IMR-90 (cell line): Measurements from ENCODE around the gene SAMD8. TPM values are rescaled to one million over a fixed set of nuclear protein-coding genes. Genes with fewer than 3 reads are reported as not detected.
A peak's percentile ranks its signal among the peaks of the same experiment; 100 is the strongest.

Experiments
- ATAC-seq: fragments of 200-7000 bp; cut with Tn5 transposase; 2 replicates; pipeline ENCODE4 v1.9.1; 2020; ENCODE audit warnings: low read depth, mild to moderate bottlenecking, moderate library complexity
- BruUV-seq: library from RNA; stranded (reverse); fragments of 400-500 nt; replicated peaks from 2 replicates; lab custom pipeline; 2021; lab: Mats Ljungman, UMichigan
- CTCF ChIA-PET: fragments of 300-600 bp; formaldehyde crosslinking; extraction: SDS; loops from one replicate; lab custom pipeline; 2021; ENCODE audit warnings: antibody characterized with exemption; lab: Yijun Ruan, JAX
- POLR2A ChIA-PET: fragments of 300-600 bp; sonication (Branson Sonifier 250); formaldehyde crosslinking; loops from one replicate; lab custom pipeline; 2022; ENCODE audit warnings: antibody characterized with exemption; ENCODE audit not compliant: unreplicated experiment; lab: Charles Lee
- DNase-seq: peaks from one replicate; pipeline ENCODE4 v3.0.0; 2013
- H2AFZ ChIP-seq: replicated peaks from 2 replicates; pipeline ENCODE3; 2013; ENCODE audit warnings: low read length, mild to moderate bottlenecking; ENCODE audit not compliant: poor library complexity
- H2AK5ac ChIP-seq: 2 replicates; pipeline ENCODE4 v1.6.1; 2013; ENCODE audit warnings: low read depth, low read length, inconsistent platforms
- H2AK9ac ChIP-seq: replicated peaks from 2 replicates; pipeline ENCODE3; 2013; ENCODE audit warnings: mild to moderate bottlenecking, low read depth, low read length, moderate library complexity; ENCODE audit not compliant: poor library complexity
- H2BK120ac ChIP-seq: 2 replicates; pipeline ENCODE4 v1.6.1; 2013; ENCODE audit warnings: low read depth, low read length, inconsistent platforms
- H2BK15ac ChIP-seq: 3 replicates; pipeline ENCODE4 v1.6.1; 2013; ENCODE audit warnings: low read depth, low read length, inconsistent platforms
- H2BK20ac ChIP-seq: 2 replicates; pipeline ENCODE4 v1.6.1; 2013; ENCODE audit warnings: low read depth, mild to moderate bottlenecking, inconsistent platforms, low read length, moderate library complexity
- H2BK5ac ChIP-seq: 2 replicates; pipeline ENCODE4 v1.6.1; 2013; ENCODE audit warnings: mild to moderate bottlenecking, low read depth, low read length, inconsistent platforms; ENCODE audit not compliant: poor library complexity, severe bottlenecking
- H3K14ac ChIP-seq: replicated peaks from 2 replicates; pipeline ENCODE4 v1.6.1; 2013; ENCODE audit warnings: low read depth, low read length, inconsistent platforms
- H3K18ac ChIP-seq: 2 replicates; pipeline ENCODE4 v1.6.1; 2013; ENCODE audit warnings: low read depth, low read length, control low read depth
- H3K23ac ChIP-seq: 2 replicates; pipeline ENCODE4 v1.6.1; 2013; ENCODE audit warnings: low read depth, low read length, inconsistent platforms
- H3K27ac ChIP-seq: 2 replicates; pipeline ENCODE4 v1.5.1; 2013; ENCODE audit warnings: mild to moderate bottlenecking, control low read depth, low read length; ENCODE audit not compliant: insufficient read depth
- H3K27me3 ChIP-seq: 2 replicates; pipeline ENCODE4 v1.6.1; 2013; ENCODE audit warnings: low read length; ENCODE audit not compliant: control insufficient read depth, insufficient read depth
- H3K36me3 ChIP-seq: 2 replicates; pipeline ENCODE4 v1.6.1; 2013; ENCODE audit warnings: low read length, mixed read lengths; ENCODE audit not compliant: control insufficient read depth, insufficient read depth
- H3K4ac ChIP-seq: 2 replicates; pipeline ENCODE4 v1.6.1; 2013; ENCODE audit warnings: low read depth, low read length, inconsistent platforms
- H3K4me1 ChIP-seq: 2 replicates; pipeline ENCODE4 v1.6.1; 2013; ENCODE audit warnings: low read length, mixed read lengths; ENCODE audit not compliant: control insufficient read depth, insufficient read depth
- H3K4me2 ChIP-seq: 2 replicates; pipeline ENCODE4 v1.6.1; 2013; ENCODE audit warnings: low read depth, mild to moderate bottlenecking, control low read depth, low read length, moderate library complexity
- H3K4me3 ChIP-seq: 2 replicates; pipeline ENCODE4 v1.5.1; 2013; ENCODE audit warnings: low read depth, mild to moderate bottlenecking, control low read depth, low read length, moderate library complexity; ENCODE audit not compliant: insufficient read depth
- H3K56ac ChIP-seq: 2 replicates; pipeline ENCODE4 v1.6.1; 2013; ENCODE audit warnings: low read length, inconsistent platforms; ENCODE audit not compliant: insufficient read depth; ENCODE audit errors: extremely low read depth
- H3K79me1 ChIP-seq, 2 experiments: 2 replicates each; pipeline ENCODE4 v1.6.1; 2013; ENCODE audit warnings: low read length in 2 of 2, inconsistent platforms in 1 of 2, low read depth in 1 of 2
- H3K9ac ChIP-seq: 2 replicates; pipeline ENCODE4 v1.6.1; 2013; ENCODE audit warnings: low read depth, low read length, control low read depth
- H3K9me1 ChIP-seq: 2 replicates; pipeline ENCODE4 v1.6.1; 2013; ENCODE audit warnings: low read length, inconsistent platforms; ENCODE audit not compliant: insufficient read depth
- H3K9me3 ChIP-seq: 2 replicates; pipeline ENCODE4 v1.6.1; 2013; ENCODE audit warnings: low read length; ENCODE audit not compliant: control insufficient read depth, insufficient read depth
- H4K20me1 ChIP-seq: 2 replicates; pipeline ENCODE4 v1.6.1; 2013; ENCODE audit warnings: low read length, inconsistent platforms; ENCODE audit not compliant: insufficient read depth
- H4K5ac ChIP-seq: 2 replicates; pipeline ENCODE4 v1.6.1; 2013; ENCODE audit warnings: mild to moderate bottlenecking, low read depth, low read length, control low read depth
- H4K8ac ChIP-seq, 2 experiments: 2 replicates each; pipeline ENCODE4 v1.6.1; 2013; ENCODE audit warnings: low read depth in 2 of 2, low read length in 2 of 2, control low read depth in 1 of 2, inconsistent platforms in 1 of 2
- H4K91ac ChIP-seq: 2 replicates; pipeline ENCODE4 v1.6.1; 2013; ENCODE audit warnings: low read depth, low read length, inconsistent platforms; ENCODE audit not compliant: insufficient read depth
- CHD1 ChIP-seq: IDR thresholded peaks from 2 replicates; pipeline ENCODE4 v1.6.1; 2012; ENCODE audit warnings: low read depth, low read length, improper control_type of control experiment
- FOS ChIP-seq: fragments of 150-350 bp; IDR thresholded peaks from 2 replicates; pipeline ENCODE4 v1.6.1; 2016; ENCODE audit warnings: low read depth, low read length
- MAZ ChIP-seq: IDR thresholded peaks from 2 replicates; pipeline ENCODE4 v1.6.1; 2012; ENCODE audit warnings: low read depth, mild to moderate bottlenecking, low read length, improper control_type of control experiment, moderate library complexity, borderline replicate concordance
- NFE2L2 ChIP-seq: fragments of 150-350 bp; IDR thresholded peaks from 2 replicates; pipeline ENCODE4 v1.6.1; 2016; ENCODE audit warnings: low read depth, mild to moderate bottlenecking, low read length
- RFX5 ChIP-seq: IDR thresholded peaks from 2 replicates; pipeline ENCODE4 v1.8.0; 2012; ENCODE audit warnings: low read depth, mild to moderate bottlenecking, low read length, moderate library complexity
- SMC3 ChIP-seq: fragments of 150-350 bp; IDR thresholded peaks from 2 replicates; pipeline ENCODE4 v1.6.1; 2016; ENCODE audit warnings: low read depth, mild to moderate bottlenecking, antibody characterized with exemption, low read length, moderate library complexity
- WGBS, 2 experiments: methylation state at CpG; one replicate each; pipeline versions ENCODE4 v1.1.5 to v1.1.7; 2013; ENCODE audit warnings: missing lambda C conversion rate in 2 of 2; ENCODE audit not compliant: insufficient read length in 1 of 2; ENCODE audit errors: extremely low coverage in 2 of 2; 5-methylcytosine and 5-hydroxymethylcytosine counted together
- dilution Hi-C: fragments of 300-500 bp; cut with HindIII; formaldehyde crosslinking; loops from one replicate; pipeline ENCODE4 v1.14.3; 2018; ENCODE audit warnings: low sequenced_read_pairs; ENCODE audit not compliant: unreplicated experiment
- in situ Hi-C: fragments of 300-500 bp; cut with MboI; formaldehyde crosslinking; loops from 3 replicates; pipeline ENCODE4 v1.14.3; 2019; ENCODE audit warnings: low sequenced_read_pairs, inconsistent platforms, mixed read lengths
- intact Hi-C: fragments of 100-400 bp; cut with micrococcal nuclease; formaldehyde crosslinking; loops from 2 replicates; pipeline ENCODE4 v1.10.0; 2022
- polyA plus RNA-seq, 3 experiments: library from polyadenylated mRNA; depleted of rRNA; stranded (reverse); fragments of >200 nt; gene quantifications; 2 replicates each; pipeline ENCODE4 v1.2.3, GENCODE V29; 2012; ENCODE audit warnings: low replicate concordance in 1 of 3
- total RNA-seq: library from RNA; depleted of rRNA; stranded (reverse); fragments of >200 nt; gene quantifications from 2 replicates; pipeline ENCODE4 v1.2.3, GENCODE V29; 2012
- TF ChIP-seq, protein P1 (sequence below): conservative IDR thresholded peaks from 2 replicates; pipeline ENCODE4 v1.5.1; 2012; ENCODE audit warnings: mild to moderate bottlenecking, low read depth, low read length, improper control_type of control experiment

The SAMD8 gene
- total and polyA plus RNA-seq, 2 of the 4 experiments (the other 2 are of a cell fraction) = 10.1 to 28.7 TPM

DNA sequence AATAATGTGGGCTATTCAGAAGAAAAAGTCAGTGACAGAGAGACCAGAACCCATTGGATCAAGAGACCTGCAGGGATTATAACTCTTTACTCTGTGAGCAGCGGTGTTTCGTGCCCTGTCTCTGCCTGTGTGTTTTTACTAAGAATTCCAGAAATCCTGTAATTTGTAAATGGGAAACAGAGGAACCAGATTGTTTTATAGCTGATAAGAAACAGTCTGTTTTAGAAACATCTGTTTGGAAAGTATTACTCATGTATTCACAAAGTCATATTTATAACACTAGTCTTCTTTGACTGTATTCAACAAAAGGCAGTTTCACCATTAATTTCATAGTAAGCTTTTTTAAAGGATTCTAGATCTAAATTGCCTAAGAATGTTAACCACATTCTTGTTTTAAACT lies 69.1 kb downstream of the SAMD8 start:
- in situ Hi-C loops (no loop called here), dilution Hi-C loops (no loop called here), intact Hi-C loops (loop anchor here (5.0 kb wide), 1 partner anchor 68 kb away; the partner anchor contains the start of gene SAMD8)
- Histone ChIP-seq H4K20me1 (0 out of 2 replicates have a peak, but pooled peaks cover 4% of the 10 kb centered on the region), H2BK5ac (peak overlapping the region; percentile 24), H3K4me1 (peaks cover 10% of the 10 kb centered on the region), H3K9ac (no peak overlapping the region), H2BK20ac (no peak overlapping the region), H3K79me1 (peaks cover 3 to 32% of the 10 kb centered on the region in 2 experiments; a peak in 3 of 4 replicates), H4K5ac (no peak overlapping the region), H2AK5ac (no peak overlapping the region), H2AFZ (no peak overlapping the region), H3K4me2 (no peak overlapping the region), H2AK9ac (no peak overlapping the region), H3K9me1 (0 out of 2 replicates have a peak, but pooled peaks cover 2% of the 10 kb centered on the region), H3K14ac (no peak overlapping the region), H3K56ac (no peak overlapping the region), H3K36me3 (peaks cover 14% of the 10 kb centered on the region), H3K18ac (no peak overlapping the region), H3K9me3 (no peaks in the 10 kb centered on the region), H2BK15ac (no peak overlapping the region), H4K8ac (no peak overlapping the region), H3K23ac (no peak overlapping the region), H3K27me3 (no peaks in the 10 kb centered on the region), H3K4me3 (no peak overlapping the region), H2BK120ac (no peak overlapping the region), H3K27ac (peak overlapping the region; percentile 50; the same call in 1 of the 2 replicates), H4K91ac (no peak overlapping the region), H3K4ac (no peak overlapping the region)
- ChIA-PET POLR2A (no interaction called here), CTCF (no interaction called here)
- no CpG with 5 or more reads among the region's 2 CpGs for whole genome bisulfite sequencing, 2 experiments
- peak; percentile 63 for DNase-seq
- BruUV-seq = no TSS peak
- peak; percentile 62 for ATAC-seq
- no peak for TF ChIP-seq RFX5
- TF ChIP-seq, protein P1, sequence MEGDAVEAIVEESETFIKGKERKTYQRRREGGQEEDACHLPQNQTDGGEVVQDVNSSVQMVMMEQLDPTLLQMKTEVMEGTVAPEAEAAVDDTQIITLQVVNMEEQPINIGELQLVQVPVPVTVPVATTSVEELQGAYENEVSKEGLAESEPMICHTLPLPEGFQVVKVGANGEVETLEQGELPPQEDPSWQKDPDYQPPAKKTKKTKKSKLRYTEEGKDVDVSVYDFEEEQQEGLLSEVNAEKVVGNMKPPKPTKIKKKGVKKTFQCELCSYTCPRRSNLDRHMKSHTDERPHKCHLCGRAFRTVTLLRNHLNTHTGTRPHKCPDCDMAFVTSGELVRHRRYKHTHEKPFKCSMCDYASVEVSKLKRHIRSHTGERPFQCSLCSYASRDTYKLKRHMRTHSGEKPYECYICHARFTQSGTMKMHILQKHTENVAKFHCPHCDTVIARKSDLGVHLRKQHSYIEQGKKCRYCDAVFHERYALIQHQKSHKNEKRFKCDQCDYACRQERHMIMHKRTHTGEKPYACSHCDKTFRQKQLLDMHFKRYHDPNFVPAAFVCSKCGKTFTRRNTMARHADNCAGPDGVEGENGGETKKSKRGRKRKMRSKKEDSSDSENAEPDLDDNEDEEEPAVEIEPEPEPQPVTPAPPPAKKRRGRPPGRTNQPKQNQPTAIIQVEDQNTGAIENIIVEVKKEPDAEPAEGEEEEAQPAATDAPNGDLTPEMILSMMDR = no peak
- TF ChIP-seq MAZ = no peak
- no peak for TF ChIP-seq SMC3
- TF ChIP-seq FOS = no peak
- TF ChIP-seq NFE2L2 = no peak
- no peak for TF ChIP-seq CHD1
